PFSK-1 (cell line): ENCODE measurements around the gene FDXACB1.

Experiments used
- FOXP2 ChIP-seq: optimal IDR thresholded peaks from 2 replicates; pipeline ENCODE3; 2011; ENCODE audit warnings: borderline replicate concordance, control low read depth, inconsistent platforms; ENCODE audit not compliant: insufficient read depth; ENCODE audit errors: extremely low read length, extremely low read depth
- POLR2AphosphoS5 ChIP-seq: IDR thresholded peaks from 2 replicates; pipeline ENCODE4 v1.6.1; 2012; ENCODE audit warnings: low read depth, mild to moderate bottlenecking, control low read depth, low read length, moderate library complexity
- REST ChIP-seq, 2 experiments: IDR thresholded peaks; 2 replicates each; pipeline versions ENCODE4 v1.6.1 to v1.8.0; 2011 to 2012; ENCODE audit warnings: low read depth in 2 of 2, low read length in 2 of 2, control low read depth in 1 of 2, inconsistent platforms in 1 of 2, mild to moderate bottlenecking in 1 of 2, moderate library complexity in 1 of 2; ENCODE audit not compliant: insufficient read depth in 1 of 2
- SIN3A ChIP-seq: IDR thresholded peaks from 2 replicates; pipeline ENCODE4 v1.6.1; 2012; ENCODE audit warnings: mild to moderate bottlenecking, low read length, moderate library complexity, borderline replicate concordance; ENCODE audit not compliant: insufficient read depth
- TAF1 ChIP-seq: IDR thresholded peaks from 2 replicates; pipeline ENCODE4 v1.6.1; 2012; ENCODE audit warnings: low read length, control low read depth, borderline replicate concordance; ENCODE audit not compliant: insufficient read depth

FDXACB1 gene

GRCh38 chr11:111843661-111844060 is 35.3 kb downstream of the FDXACB1 start:
- TF ChIP-seq FOXP2 = no peak
- TF ChIP-seq REST (IDR thresholded peaks at IDR 0.05; ENCODE audit: insufficient read depth in 1 of 2, low read depth in 2 of 2, low read length in 2 of 2) = no peak
- TF ChIP-seq SIN3A = no peak
- TF ChIP-seq POLR2AphosphoS5 = no peak
- no peak for TF ChIP-seq TAF1

- TF ChIP-seq SIN3A = no peak
- TF ChIP-seq TAF1 = no peak
- no peak for TF ChIP-seq REST (IDR thresholded peaks at IDR 0.05; ENCODE audit: insufficient read depth in 1 of 2, low read depth in 2 of 2, low read length in 2 of 2)
- TF ChIP-seq POLR2AphosphoS5 = no peak
- no peak for TF ChIP-seq FOXP2
Observed at GRCh38 chr11:111841370-111842053, 37.5 kb downstream of the FDXACB1 start.

GRCh38 chr11:111840143-111840542 is 38.8 kb downstream of the FDXACB1 start:
- no peak for TF ChIP-seq FOXP2
- no peak for TF ChIP-seq REST (IDR thresholded peaks at IDR 0.05; ENCODE audit: insufficient read depth in 1 of 2, low read depth in 2 of 2, low read length in 2 of 2)
- no peak for TF ChIP-seq POLR2AphosphoS5
- TF ChIP-seq TAF1 = no peak
- TF ChIP-seq SIN3A = no peak

GRCh38 chr11:111838054-111838453 is 40.9 kb downstream of the FDXACB1 start:
- no peak for TF ChIP-seq SIN3A
- TF ChIP-seq POLR2AphosphoS5 = no peak
- no peak for TF ChIP-seq FOXP2
- no peak for TF ChIP-seq TAF1
- no peak for TF ChIP-seq REST (IDR thresholded peaks at IDR 0.05; ENCODE audit: insufficient read depth in 1 of 2, low read depth in 2 of 2, low read length in 2 of 2)

- TF ChIP-seq REST (IDR thresholded peaks at IDR 0.05; ENCODE audit: insufficient read depth in 1 of 2, low read depth in 2 of 2, low read length in 2 of 2) (no peak), POLR2AphosphoS5 (no peak), TAF1 (no peak), SIN3A (0 out of 2 replicates have a peak, but pooled peaks have one; percentile 30)
Observed at GRCh38 chr11:111837366-111837891, 41.5 kb downstream of the FDXACB1 start.
